H1 (cell line): ENCODE results near the gene SLC1A1.

ENCODE experiments used
- ATF2 ChIP-seq: IDR thresholded peaks from 2 replicates; pipeline ENCODE4 v1.6.1; 2012; ENCODE audit warnings: low read length, inconsistent platforms
- CEBPB ChIP-seq: IDR thresholded peaks from 2 replicates; pipeline ENCODE4 v1.6.1; 2012; ENCODE audit warnings: low read depth, low read length
- CREB1 ChIP-seq: IDR thresholded peaks from 2 replicates; pipeline ENCODE4 v1.6.1; 2012; ENCODE audit warnings: inconsistent platforms
- CTCF ChIP-seq, 3 experiments: IDR thresholded peaks; 1 replicate in 2 of 3; 2 replicates in 1 of 3; pipeline versions ENCODE4 v1.5.1 to v1.6.1; 2011; ENCODE audit warnings: low read length in 3 of 3, mild to moderate bottlenecking in 3 of 3, inconsistent platforms in 2 of 3, low read depth in 1 of 3, moderate library complexity in 1 of 3; ENCODE audit not compliant: insufficient read depth in 1 of 3; ENCODE audit errors: control extremely low read depth in 1 of 3
- MAFK ChIP-seq: IDR thresholded peaks from 2 replicates; pipeline ENCODE4 v1.6.1; 2012; ENCODE audit warnings: low read depth, mild to moderate bottlenecking, improper control_type of control experiment, low read length
- MAX ChIP-seq: IDR thresholded peaks from 2 replicates; pipeline ENCODE4 v1.6.1; 2012; ENCODE audit warnings: inconsistent platforms
- POLR2A ChIP-seq, 2 experiments: IDR thresholded peaks; 1 replicate in 1 of 2; 2 replicates in 1 of 2; pipeline ENCODE4 v1.6.1; 2011; ENCODE audit warnings: low read depth in 2 of 2, low read length in 2 of 2, mild to moderate bottlenecking in 2 of 2; ENCODE audit errors: control extremely low read depth in 1 of 2
- POLR2AphosphoS5 ChIP-seq: IDR thresholded peaks from 2 replicates; pipeline ENCODE4 v1.6.1; 2011; ENCODE audit warnings: low read depth, low read length
- RAD21 ChIP-seq, 2 experiments: IDR thresholded peaks in 1 of 2; conservative IDR thresholded peaks in 1 of 2; 2 replicates each; pipeline ENCODE4 v1.6.1; 2011; ENCODE audit warnings: low read depth in 2 of 2, low read length in 2 of 2, improper control_type of control experiment in 1 of 2, inconsistent platforms in 1 of 2, mild to moderate bottlenecking in 1 of 2, moderate library complexity in 1 of 2
- SRF ChIP-seq: IDR thresholded peaks from 2 replicates; pipeline ENCODE4 v1.6.1; 2011; ENCODE audit warnings: mild to moderate bottlenecking, low read depth, low read length, moderate library complexity

GRCh38 chr9:4617752-4618151 lies 127.5 kb downstream of the SLC1A1 start:
- TF ChIP-seq CTCF (IDR thresholded peaks at IDR 0.05; ENCODE audit: control extremely low read depth in 1 of 3, insufficient read depth in 1 of 3, low read depth in 1 of 3, low read length in 3 of 3) (no peak), MAX (no peak), POLR2AphosphoS5 (no peak), MAFK (no peak), CEBPB (no peak), ATF2 (no peak), POLR2A (IDR thresholded peaks at IDR 0.05; ENCODE audit: control extremely low read depth in 1 of 2, low read depth in 2 of 2, low read length in 2 of 2) (no peak), SRF (no peak), CREB1 (no peak), RAD21 (IDR thresholded peaks at IDR 0.05 in 1 of 2, conservative IDR thresholded peaks at IDR 0.05 in 1 of 2; ENCODE audit: low read depth in 2 of 2, low read length in 2 of 2) (no peak)
